ENCODE results near the gene C9orf85.

GRCh38 chr9:71990466-71990865, 79.0 kb downstream of the C9orf85 start:
- no peak for TF ChIP-seq CREB1 (CRISPR knock-in tag; IDR thresholded peaks at IDR 0.05)
- no peak for TF ChIP-seq CTCF (IDR thresholded peaks at IDR 0.05)
- TF ChIP-seq JAZF1 (CRISPR knock-in tag; IDR thresholded peaks at IDR 0.05), result no peak
- TF ChIP-seq MAX (CRISPR knock-in tag; IDR thresholded peaks at IDR 0.05), result no peak
- no peak for TF ChIP-seq ATF2 (CRISPR knock-in tag; IDR thresholded peaks at IDR 0.05; ENCODE audit: borderline replicate concordance, low read depth)
- no peak for TF ChIP-seq MLX (CRISPR knock-in tag; IDR thresholded peaks at IDR 0.05)
- TF ChIP-seq SMAD4 (CRISPR knock-in tag; IDR thresholded peaks at IDR 0.05), result no peak
- no peak for TF ChIP-seq E2F5 (CRISPR knock-in tag; IDR thresholded peaks at IDR 0.05)
- TF ChIP-seq NR2C2 (CRISPR knock-in tag; IDR thresholded peaks at IDR 0.05), result no peak
- no peak for TF ChIP-seq STAT6 (CRISPR knock-in tag; conservative IDR thresholded peaks at IDR 0.05; ENCODE audit: low read depth)
- TF ChIP-seq AFF4 (CRISPR knock-in tag; IDR thresholded peaks at IDR 0.05; ENCODE audit: borderline replicate concordance), result no peak

Data from WTC11 (cell line).